ENCODE data around the gene GALNT18. TPM values are rescaled to one million over a fixed set of nuclear protein-coding genes. Genes with fewer than 3 reads are reported as not detected.

The GALNT18 gene
- total and polyA plus RNA-seq, 2 donors (not counting 3 experiments of a cell fraction or from before 2014, with no cell fraction given) = 0.17 to 0.18 TPM

DNA sequence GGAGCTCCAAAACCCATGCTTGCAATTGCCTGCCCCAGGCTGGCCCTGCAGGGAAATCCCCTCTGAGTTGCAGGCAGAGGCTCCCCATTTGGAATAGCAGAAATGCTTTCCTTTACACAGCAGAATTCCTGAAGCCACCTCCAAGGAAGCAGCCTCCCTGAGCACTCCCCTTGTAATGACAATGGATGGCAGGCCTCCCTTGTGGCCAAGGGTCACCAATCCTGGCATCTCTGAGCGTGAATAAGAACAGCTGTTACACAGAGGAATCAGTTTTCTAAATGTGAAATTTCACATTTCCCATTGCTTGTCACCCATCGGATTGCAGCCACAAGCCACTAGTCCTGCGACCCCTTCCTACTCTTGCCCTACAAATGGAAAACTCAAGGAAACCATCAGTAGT lies 107.6 kb downstream of the GALNT18 start:
- no peaks in the 10 kb centered on the region for H3K9me3 ChIP-seq (replicated peaks; ENCODE audit: control insufficient read depth, insufficient read depth, low read length)
- no peaks in the 10 kb centered on the region for H4K20me1 ChIP-seq (replicated peaks; ENCODE audit: control insufficient read depth, extremely low read depth, insufficient read depth, low read length)
- ChIA-PET CTCF (no interaction called here), POLR2A (no interaction called here)
- H3K27ac ChIP-seq (ENCODE audit: insufficient read depth, low read depth, low read length) = no peak overlapping the region
- no peak overlapping the region for H2AFZ ChIP-seq (ENCODE audit: low read depth, low read length)
- intact Hi-C loops (cut with micrococcal nuclease) = no loop called here
- dilution Hi-C loops (cut with MboI; ENCODE audit: extremely low pct_ligation_motif_present, low sequenced_read_pairs) = no loop called here
- no peaks in the 10 kb centered on the region for H3K4me1 ChIP-seq (ENCODE audit: control insufficient read depth, extremely low read depth, insufficient read depth, low read length)
- no peaks in the 10 kb centered on the region for H3K79me2 ChIP-seq (ENCODE audit: control insufficient read depth, insufficient read depth, low read length)
- no peak overlapping the region for H3K9ac ChIP-seq (replicated peaks; ENCODE audit: extremely low read depth, insufficient read depth, low read length)
- no peak for DNase-seq (ENCODE audit: low read depth, low spot score)
- no peak overlapping the region for H3K4me2 ChIP-seq (ENCODE audit: insufficient read depth, low read length)
- H3K27me3 ChIP-seq (ENCODE audit: control insufficient read depth in 2 of 2, insufficient read depth in 2 of 2, low read length in 2 of 2) = no peaks in the 10 kb centered on the region
- no peak for FAIRE-seq
- H3K36me3 ChIP-seq (ENCODE audit: control insufficient read depth in 2 of 2, extremely low read depth in 1 of 2, insufficient read depth in 2 of 2, low read length in 2 of 2) = no peaks in the 10 kb centered on the region
- TF ChIP-seq EZH2 (IDR thresholded peaks at IDR 0.05; ENCODE audit: borderline replicate concordance, low read depth, low read length, severe bottlenecking) (no peak), MAX (IDR thresholded peaks at IDR 0.05; ENCODE audit: insufficient read depth, insufficient read length) (no peak)
- H3K4me3 ChIP-seq (replicated peaks in 1 of 3; ENCODE audit: insufficient read depth in 1 of 3, low read depth in 1 of 3, low read length in 3 of 3) = no peak overlapping the region
- H3K9me1 ChIP-seq (replicated peaks; ENCODE audit: control insufficient read depth, extremely low read depth, insufficient read depth, low read length) = no peaks in the 10 kb centered on the region
- no TSS peak for BruUV-seq (replicated peaks)

- H3K79me2 ChIP-seq (ENCODE audit: control insufficient read depth, insufficient read depth, low read length) = no peaks in the 10 kb centered on the region
- H3K9ac ChIP-seq (replicated peaks; ENCODE audit: extremely low read depth, insufficient read depth, low read length) = no peak overlapping the region
- no peak overlapping the region for H3K27ac ChIP-seq (ENCODE audit: insufficient read depth, low read depth, low read length)
- dilution Hi-C loops (cut with MboI; ENCODE audit: extremely low pct_ligation_motif_present, low sequenced_read_pairs) (no loop called here), intact Hi-C loops (cut with micrococcal nuclease) (no loop called here)
- no peaks in the 10 kb centered on the region for H3K9me1 ChIP-seq (replicated peaks; ENCODE audit: control insufficient read depth, extremely low read depth, insufficient read depth, low read length)
- no peak for FAIRE-seq
- H3K9me3 ChIP-seq (replicated peaks; ENCODE audit: control insufficient read depth, insufficient read depth, low read length) = no peaks in the 10 kb centered on the region
- TF ChIP-seq GATA2 (IDR thresholded peaks at IDR 0.05; ENCODE audit: insufficient read depth, insufficient read length, low read depth, low read length) (no peak), POLR2A (IDR thresholded peaks at IDR 0.05; ENCODE audit: low read depth, low read length) (no peak), MYC (IDR thresholded peaks at IDR 0.05; ENCODE audit: low read depth, low read length) (no peak), EZH2 (IDR thresholded peaks at IDR 0.05; ENCODE audit: borderline replicate concordance, low read depth, low read length, severe bottlenecking) (no peak)
- TF ChIP-seq, protein P1, sequence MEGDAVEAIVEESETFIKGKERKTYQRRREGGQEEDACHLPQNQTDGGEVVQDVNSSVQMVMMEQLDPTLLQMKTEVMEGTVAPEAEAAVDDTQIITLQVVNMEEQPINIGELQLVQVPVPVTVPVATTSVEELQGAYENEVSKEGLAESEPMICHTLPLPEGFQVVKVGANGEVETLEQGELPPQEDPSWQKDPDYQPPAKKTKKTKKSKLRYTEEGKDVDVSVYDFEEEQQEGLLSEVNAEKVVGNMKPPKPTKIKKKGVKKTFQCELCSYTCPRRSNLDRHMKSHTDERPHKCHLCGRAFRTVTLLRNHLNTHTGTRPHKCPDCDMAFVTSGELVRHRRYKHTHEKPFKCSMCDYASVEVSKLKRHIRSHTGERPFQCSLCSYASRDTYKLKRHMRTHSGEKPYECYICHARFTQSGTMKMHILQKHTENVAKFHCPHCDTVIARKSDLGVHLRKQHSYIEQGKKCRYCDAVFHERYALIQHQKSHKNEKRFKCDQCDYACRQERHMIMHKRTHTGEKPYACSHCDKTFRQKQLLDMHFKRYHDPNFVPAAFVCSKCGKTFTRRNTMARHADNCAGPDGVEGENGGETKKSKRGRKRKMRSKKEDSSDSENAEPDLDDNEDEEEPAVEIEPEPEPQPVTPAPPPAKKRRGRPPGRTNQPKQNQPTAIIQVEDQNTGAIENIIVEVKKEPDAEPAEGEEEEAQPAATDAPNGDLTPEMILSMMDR (IDR thresholded peaks at IDR 0.05; ENCODE audit: extremely low read depth in 1 of 2, insufficient read depth in 1 of 2, low read depth in 1 of 2, low read length in 2 of 2) = no peak
- no peaks in the 10 kb centered on the region for H3K4me1 ChIP-seq (ENCODE audit: control insufficient read depth, extremely low read depth, insufficient read depth, low read length)
- no peaks in the 10 kb centered on the region for H3K36me3 ChIP-seq (ENCODE audit: control insufficient read depth in 2 of 2, extremely low read depth in 1 of 2, insufficient read depth in 2 of 2, low read length in 2 of 2)
- H3K4me2 ChIP-seq (ENCODE audit: insufficient read depth, low read length) = no peak overlapping the region
- CTCF ChIA-PET = no interaction called here
- DNase-seq (ENCODE audit: low read depth, low spot score) = no peak
- H4K20me1 ChIP-seq (replicated peaks; ENCODE audit: control insufficient read depth, extremely low read depth, insufficient read depth, low read length) = no peaks in the 10 kb centered on the region
- no TSS peak for BruUV-seq (replicated peaks)
- no peak overlapping the region for H3K4me3 ChIP-seq (replicated peaks in 1 of 3; ENCODE audit: insufficient read depth in 1 of 3, low read depth in 1 of 3, low read length in 3 of 3)
- no peak overlapping the region for H2AFZ ChIP-seq (ENCODE audit: low read depth, low read length)
- peaks cover 0 to 1% of the 10 kb centered on the region in 2 experiments for H3K27me3 ChIP-seq (ENCODE audit: control insufficient read depth in 2 of 2, insufficient read depth in 2 of 2, low read length in 2 of 2)
- POLR2A ChIA-PET = no interaction called here
These were observed 108.4 kb downstream of the GALNT18 start for GRCh38 chr11:11513422-11513821.

All from endothelial cell of umbilical vein (primary cell).